Right lobe of liver (tissue), 6 donors: ENCODE results near the gene INPP4B. TPM values are rescaled to one million over a fixed set of nuclear protein-coding genes. Genes with fewer than 3 reads are reported as not detected.

Source experiments
- ATAC-seq, 4 donors: fragments of 200-7000 bp; cut with Tn5 transposase; one replicate each; pipeline ENCODE4 v1.9.1; 2020; ENCODE audit warnings: mild to moderate bottlenecking in 4 of 4, moderate library complexity in 4 of 4
- DNase-seq, 3 donors: peaks; one replicate each; pipeline ENCODE4 v3.0.0-alpha.2; 2020
- H3K27ac ChIP-seq, 3 donors: fragments of 200-600 bp; one replicate each; pipeline ENCODE4 v1.8.0; 2022
- H3K27me3 ChIP-seq, 2 donors: fragments of 200-600 bp; one replicate each; pipeline ENCODE4 v1.8.0; 2022
- H3K36me3 ChIP-seq, 4 donors: fragments of 200-600 bp; sonication (generic) in 1 of 4; one replicate each; pipeline versions ENCODE4 v1.5.1 to v1.8.0; 2017 to 2022; ENCODE audit warnings: control low read depth in 1 of 4
- H3K4me1 ChIP-seq, 4 donors: fragments of 200-600 bp; sonication (generic) in 1 of 4; one replicate each; pipeline versions ENCODE4 v1.5.1 to v1.8.0; 2017 to 2022; ENCODE audit warnings: control low read depth in 1 of 4
- H3K4me3 ChIP-seq, 3 donors: fragments of 200-600 bp; one replicate each; pipeline ENCODE4 v1.8.0; 2022
- H3K9me3 ChIP-seq, 4 donors: fragments of 200-600 bp; sonication (generic) in 1 of 4; one replicate each; pipeline versions ENCODE4 v1.5.1 to v1.8.0; 2017 to 2022; ENCODE audit warnings: control low read depth in 1 of 4
- CTCF ChIP-seq, 4 donors: fragments of 200-600 bp in 3 of 4; fragments of 450-650 bp in 1 of 4; IDR thresholded peaks; one replicate each; pipeline versions ENCODE4 v1.5.1 to v1.8.0; 2016 to 2022; ENCODE audit warnings: antibody characterized with exemption in 4 of 4, mild to moderate bottlenecking in 2 of 4
- POLR2A ChIP-seq: fragments of 450-650 bp; IDR thresholded peaks from one replicate; pipeline ENCODE4 v1.6.1; 2017; ENCODE audit warnings: antibody characterized with exemption, mild to moderate bottlenecking
- WGBS: methylation state at CpG from one replicate; pipeline ENCODE4 v1.1.6; 2018; ENCODE audit warnings: low coverage, low lambda C conversion rate; ENCODE audit not compliant: insufficient coverage; ENCODE audit errors: missing lambda C conversion rate; 5-methylcytosine and 5-hydroxymethylcytosine counted together
- intact Hi-C, 2 donors: fragments of 100-400 bp; cut with DNase I; formaldehyde crosslinking; loops; one replicate each; pipeline versions ENCODE4 v1.11.2 to v1.14.1; 2022
- total RNA-seq, 6 experiments: library from RNA; depleted of rRNA in 2 of 6; stranded (reverse); fragments of >200 nt in 2 of 6; fragmentation: NEBNext Ultra II Directional in 3 of 6; extraction: Animal tissue kit (Norgen Biotek cat#: 25700) in 3 of 6; gene quantifications; one replicate each; pipeline versions ENCODE4 v1.1.0 to v1.2.4, GENCODE V29; 2016 to 2023
- donor health status: DM: no; HTN: yes; CAD: no.
- donor health status: DM: no; HTN: no; CAD: no.
- donor health status: DM: no; HTN: no; CAD: no.
- donor health status: DM: no; HTN: yes; CAD: no.
- donor health status: DM: no; HTN: yes; CAD: no.

Gene INPP4B
- total RNA-seq, 6 experiments from 2014 or later = 0.73 to 5.0 (median 1.6) TPM

GRCh38 chr4:142683503-142683902 lies 162.6 kb downstream of the INPP4B start:
- no peaks in the 10 kb centered on the region for H3K27me3 ChIP-seq
- no peaks in the 10 kb centered on the region for H3K36me3 ChIP-seq
- no peak for DNase-seq
- ATAC-seq = no peak
- no peak overlapping the region for H3K27ac ChIP-seq
- H3K9me3 ChIP-seq = no peaks in the 10 kb centered on the region
- TF ChIP-seq CTCF (IDR thresholded peaks at IDR 0.05) (no peak), POLR2A (no peak)
- WGBS = 72% methylated on average over 2 of the region's 2 CpGs
- no peak overlapping the region for H3K4me3 ChIP-seq
- intact Hi-C loops = no loop called here
- H3K4me1 ChIP-seq = no peaks in the 10 kb centered on the region

- Histone ChIP-seq H3K27me3 (no peaks in the 10 kb centered on the region), H3K4me3 (no peak overlapping the region), H3K36me3 (no peaks in the 10 kb centered on the region), H3K4me1 (no peaks in the 10 kb centered on the region), H3K9me3 (peaks cover 0 to 10% (median 0%) of the 10 kb centered on the region in 4 donors), H3K27ac (no peak overlapping the region)
- intact Hi-C loops = no loop called here
- ATAC-seq (no peak), DNase-seq (no peak)
- WGBS = 54% methylated on average over 2 of the region's 2 CpGs
- TF ChIP-seq CTCF (IDR thresholded peaks at IDR 0.05) (no peak), POLR2A (no peak)
These were observed 174.6 kb downstream of the INPP4B start for GRCh38 chr4:142671516-142671915.

GRCh38 chr4:142663828-142664227 lies 182.3 kb downstream of the INPP4B start:
- no peak for ATAC-seq
- Histone ChIP-seq H3K4me3 (no peak overlapping the region), H3K27me3 (no peaks in the 10 kb centered on the region), H3K9me3 (peaks cover 0 to 10% (median 0%) of the 10 kb centered on the region in 4 donors), H3K27ac (no peak overlapping the region), H3K36me3 (no peaks in the 10 kb centered on the region), H3K4me1 (no peaks in the 10 kb centered on the region)
- DNase-seq = no peak
- TF ChIP-seq CTCF (IDR thresholded peaks at IDR 0.05) (no peak), POLR2A (no peak)
- WGBS = 30% methylated on average over 1 of the region's 1 CpG
- intact Hi-C loops = no loop called here

- H3K9me3 ChIP-seq = peaks cover under 1 to 11% (median 5%) of the 10 kb centered on the region in 4 donors
- WGBS = 56% methylated on average over 6 of the region's 8 CpGs
- intact Hi-C loops = no loop called here
These were observed 185.4 kb downstream of the INPP4B start for GRCh38 chr4:142660728-142661127.

More at GRCh38 chr4:142660728-142661127, 185.4 kb downstream of the INPP4B start:
- Histone ChIP-seq H3K27ac (no peak overlapping the region), H3K4me3 (no peak overlapping the region), H3K36me3 (no peaks in the 10 kb centered on the region), H3K4me1 (no peaks in the 10 kb centered on the region), H3K27me3 (no peaks in the 10 kb centered on the region)
- no peak for ATAC-seq
- no peak for DNase-seq
- no peak for TF ChIP-seq POLR2A
- peak in 1 of 4 donors; percentile 7 for TF ChIP-seq CTCF (IDR thresholded peaks at IDR 0.05)
